WTC11 (cell line): ENCODE data around the gene NECTIN4. TPM values are rescaled to one million over a fixed set of nuclear protein-coding genes. Genes with fewer than 3 reads are reported as not detected.

Experiments used
- ATAC-seq: fragments of 200-7000 bp; cut with Tn5 transposase; 2 replicates; pipeline ENCODE4 v1.10.0; 2021; ENCODE audit warnings: mild to moderate bottlenecking, moderate library complexity
- CTCF ChIA-PET: fragments of 300-600 bp; sonication (Branson Sonifier 250); formaldehyde crosslinking; loops from one replicate; lab custom pipeline; 2021; ENCODE audit warnings: antibody characterized with exemption; lab: Charles Lee
- POLR2A ChIA-PET: fragments of 350-600 bp; sonication (Branson Sonifier 250); formaldehyde crosslinking; loops from one replicate; lab custom pipeline; 2021; ENCODE audit warnings: antibody characterized with exemption; lab: Charles Lee
- DNase-seq: peaks from one replicate; pipeline ENCODE4 v3.0.0; 2021; ENCODE audit warnings: low spot score
- H3K27ac Mint-ChIP-seq: 2 replicates; pipeline ENCODE4 v1.8.0; 2021; ENCODE audit warnings: mixed read lengths
- H3K27me3 Mint-ChIP-seq: 2 replicates; pipeline ENCODE4 v1.8.0; 2021; ENCODE audit warnings: low read depth, mild to moderate bottlenecking, moderate library complexity, mixed read lengths
- H3K36me3 Mint-ChIP-seq: 2 replicates; pipeline ENCODE4 v1.8.0; 2021; ENCODE audit warnings: mixed read lengths
- H3K4me1 Mint-ChIP-seq: 2 replicates; pipeline ENCODE4 v1.8.0; 2022; ENCODE audit warnings: mixed read lengths
- H3K4me3 Mint-ChIP-seq: 2 replicates; pipeline ENCODE4 v1.8.0; 2021; ENCODE audit warnings: mild to moderate bottlenecking, moderate library complexity, mixed read lengths
- H3K9me3 Mint-ChIP-seq: 2 replicates; pipeline ENCODE4 v1.8.0; 2021; ENCODE audit warnings: mixed read lengths
- AFF4 ChIP-seq: sonication (generic); formaldehyde crosslinking; IDR thresholded peaks from 2 replicates; pipeline ENCODE4 v1.8.1; 2023; ENCODE audit warnings: mild to moderate bottlenecking, missing genetic modification reagents, borderline replicate concordance
- ARID4B ChIP-seq: sonication (generic); formaldehyde crosslinking; IDR thresholded peaks from 2 replicates; pipeline ENCODE4 v1.8.0; 2023; ENCODE audit warnings: missing genetic modification reagents, mild to moderate bottlenecking, borderline replicate concordance
- E2F1 ChIP-seq: sonication (generic); formaldehyde crosslinking; IDR thresholded peaks from 2 replicates; pipeline ENCODE4 v1.8.0; 2022; ENCODE audit warnings: mild to moderate bottlenecking, missing genetic modification reagents
- ETV6 ChIP-seq: sonication (generic); formaldehyde crosslinking; IDR thresholded peaks from 2 replicates; pipeline ENCODE4 v1.8.1; 2022; ENCODE audit warnings: mild to moderate bottlenecking, missing genetic modification reagents
- FOXK1 ChIP-seq: sonication (generic); formaldehyde crosslinking; IDR thresholded peaks from 2 replicates; pipeline ENCODE4 v1.8.0; 2022; ENCODE audit warnings: mild to moderate bottlenecking, moderate library complexity, missing genetic modification reagents
- MXD4 ChIP-seq: fragments of 250-450 bp; sonication (Bioruptor Pico); IDR thresholded peaks from 2 replicates; pipeline ENCODE4 v1.8.0; 2021; ENCODE audit warnings: mild to moderate bottlenecking, moderate library complexity, borderline replicate concordance
- NFYB ChIP-seq: sonication (generic); formaldehyde crosslinking; conservative IDR thresholded peaks from 2 replicates; pipeline ENCODE4 v1.8.0; 2022; ENCODE audit warnings: low read depth, missing genetic modification reagents
- NR3C1 ChIP-seq: sonication (generic); formaldehyde crosslinking; conservative IDR thresholded peaks from 2 replicates; pipeline ENCODE4 v1.8.1; 2023; ENCODE audit warnings: low read depth, mild to moderate bottlenecking, missing genetic modification reagents
- PRDM15 ChIP-seq: sonication (generic); formaldehyde crosslinking; IDR thresholded peaks from 2 replicates; pipeline ENCODE4 v1.8.0; 2022; ENCODE audit warnings: missing genetic modification reagents
- SP1 ChIP-seq: sonication (generic); formaldehyde crosslinking; conservative IDR thresholded peaks from 2 replicates; pipeline ENCODE4 v1.8.1; 2022; ENCODE audit warnings: missing genetic modification reagents
- TP53 ChIP-seq: sonication (generic); formaldehyde crosslinking; IDR thresholded peaks from 2 replicates; pipeline ENCODE4 v1.8.1; 2023; ENCODE audit warnings: mild to moderate bottlenecking, missing genetic modification reagents
- ZBTB21 ChIP-seq: sonication (generic); formaldehyde crosslinking; IDR thresholded peaks from 2 replicates; pipeline ENCODE4 v1.8.1; 2023; ENCODE audit warnings: mild to moderate bottlenecking, missing genetic modification reagents, borderline replicate concordance
- ZBTB43 ChIP-seq: sonication (generic); formaldehyde crosslinking; IDR thresholded peaks from 2 replicates; pipeline ENCODE4 v1.8.1; 2023; ENCODE audit warnings: mild to moderate bottlenecking, missing genetic modification reagents
- ZNF121 ChIP-seq: sonication (generic); formaldehyde crosslinking; IDR thresholded peaks from 2 replicates; pipeline ENCODE4 v1.8.0; 2023; ENCODE audit warnings: missing genetic modification reagents
- ZNF281 ChIP-seq: sonication (generic); formaldehyde crosslinking; IDR thresholded peaks from 2 replicates; pipeline ENCODE4 v1.8.0; 2023; ENCODE audit warnings: mild to moderate bottlenecking, missing genetic modification reagents
- ZNF396 ChIP-seq: fragments of 250-450 bp; sonication (Bioruptor Pico); IDR thresholded peaks from 2 replicates; pipeline ENCODE4 v1.8.0; 2021; ENCODE audit warnings: mild to moderate bottlenecking, moderate library complexity, borderline replicate concordance
- ZNF671 ChIP-seq: fragments of 250-450 bp; sonication (Bioruptor Pico); IDR thresholded peaks from 2 replicates; pipeline ENCODE4 v1.8.0; 2021; ENCODE audit warnings: mild to moderate bottlenecking
- total RNA-seq: library from RNA; stranded (reverse); gene quantifications from 3 replicates; pipeline ENCODE4 v1.2.3, GENCODE V29; 2021

The NECTIN4 gene
- total RNA-seq, 1 experiment from 2014 or later: 1.7 TPM

GRCh38 chr1:161091093-161091492 is 1.7 kb upstream of the NECTIN4 start (continued):
- no peak for TF ChIP-seq E2F1 (CRISPR knock-in tag)

- H3K36me3 Mint-ChIP-seq: no peaks in the 10 kb centered on the region
- no peaks in the 10 kb centered on the region for H3K9me3 Mint-ChIP-seq
- no peak overlapping the region for H3K27ac Mint-ChIP-seq
- H3K4me3 Mint-ChIP-seq: no peak overlapping the region
- H3K27me3 Mint-ChIP-seq: peaks cover 6% of the 10 kb centered on the region; the same call in 1 of the 2 replicates
- ChIA-PET CTCF (interaction anchor here (0.6 to 3.0 kb wide), 2 partner anchors 19 to 133 kb away, joined by 3 to 23 read pairs; no protein-coding TSS in a partner anchor), POLR2A (no interaction called here)
- no peak for DNase-seq
- ATAC-seq: no peak
- H3K4me1 Mint-ChIP-seq: peaks cover 15% of the 10 kb centered on the region
- no peak for TF ChIP-seq FOXK1 (CRISPR knock-in tag)
- TF ChIP-seq ZBTB21: no peak
- TF ChIP-seq ZBTB43: no peak
- no peak for TF ChIP-seq SP1 (CRISPR knock-in tag)
- TF ChIP-seq ETV6 (CRISPR knock-in tag): no peak
- TF ChIP-seq MXD4 (CRISPR knock-in tag): no peak
- TF ChIP-seq NFYB (CRISPR knock-in tag): no peak
- no peak for TF ChIP-seq ZNF396 (CRISPR knock-in tag)
- TF ChIP-seq ZNF121: no peak
- no peak for TF ChIP-seq NR3C1 (CRISPR knock-in tag)
- no peak for TF ChIP-seq ZNF281 (CRISPR knock-in tag)
- TF ChIP-seq TP53 (CRISPR knock-in tag): no peak
- TF ChIP-seq ZNF671 (CRISPR knock-in tag): no peak
- TF ChIP-seq ARID4B: no peak
- no peak for TF ChIP-seq AFF4
- no peak for TF ChIP-seq PRDM15 (CRISPR knock-in tag)
Observed at GRCh38 chr1:161090617-161091016, 1.3 kb upstream of the NECTIN4 start.
